GM21529 (cell line): ENCODE measurements around the gene KXD1.
"Not testable (repeated sequence)": the region's sequence is repeated elsewhere in the genome, so short reads cannot be mapped to it uniquely, and the experiment has no call there.

Experiments used
- ATAC-seq: cut with Tn5 transposase; IDR thresholded peaks from one replicate; pipeline ENCODE4 v1.9.1; 2021; ENCODE audit not compliant: unreplicated experiment

The KXD1 gene

DNA sequence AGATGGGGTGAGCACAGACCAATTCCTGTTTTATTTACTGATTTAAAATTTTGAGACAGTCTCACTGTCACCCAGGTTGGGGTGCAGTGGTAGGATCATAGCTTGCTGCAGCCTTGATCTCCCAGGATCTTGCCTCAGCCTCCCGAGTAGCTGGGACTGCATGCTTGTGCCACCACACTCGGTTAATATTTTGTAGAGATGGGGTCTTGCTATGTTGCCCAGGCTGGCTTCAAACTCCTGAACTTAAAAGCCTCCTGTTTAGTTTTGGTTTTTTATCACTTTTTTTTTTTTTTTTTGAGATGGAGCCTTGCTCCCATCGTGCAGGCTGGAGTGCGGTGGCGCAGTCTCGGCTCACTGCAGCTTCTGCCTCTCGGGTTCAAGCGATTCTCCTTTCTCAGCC is 18.7 kb downstream of the KXD1 start:
- no peak for ATAC-seq

DNA sequence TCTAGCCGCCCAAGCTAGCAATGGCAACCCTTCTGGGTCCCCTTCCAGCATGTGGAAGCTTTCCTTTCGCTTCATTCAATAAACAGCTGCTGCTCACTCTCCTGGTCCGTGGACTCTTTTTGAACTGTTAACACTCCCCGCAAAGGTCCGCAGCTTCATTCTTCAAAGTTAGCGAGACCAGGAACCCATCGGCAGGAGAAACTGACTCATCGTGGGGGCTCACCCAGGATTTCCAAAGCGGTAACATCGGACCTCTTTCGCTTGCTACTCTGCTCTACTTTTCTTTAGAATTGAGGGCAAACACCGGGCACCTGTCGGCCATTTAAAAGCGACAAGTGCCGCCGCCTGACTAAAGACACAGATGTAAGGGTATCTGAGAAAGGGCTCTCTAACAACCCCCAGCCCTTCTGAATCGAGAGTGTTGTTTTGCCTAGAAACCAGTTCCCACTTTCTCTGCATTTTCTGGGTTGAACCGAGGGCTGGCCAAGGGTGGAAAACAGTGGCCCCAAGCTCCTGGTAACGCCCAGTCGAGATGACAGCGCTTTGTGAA is 19.8 kb downstream of the KXD1 start:
- ATAC-seq: no peak

DNA sequence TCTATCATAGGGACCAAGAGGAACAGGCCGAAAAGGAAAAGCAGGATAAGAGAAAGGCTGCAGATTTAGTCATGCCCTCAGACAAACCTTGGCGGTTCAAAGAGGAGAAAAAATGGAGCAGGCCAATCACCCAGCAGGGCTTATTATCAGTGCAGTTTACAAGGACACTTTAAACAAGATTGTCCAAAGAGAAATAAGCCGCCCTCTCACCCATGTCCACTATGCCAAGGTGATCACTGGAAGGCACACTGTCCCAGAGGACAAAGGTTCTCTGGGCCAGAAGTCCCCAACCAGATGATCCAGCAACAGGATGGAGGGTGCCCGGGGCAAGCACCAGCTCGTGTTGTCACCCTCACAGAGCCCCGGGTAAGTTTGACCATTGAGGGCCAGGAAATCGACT is 22.6 kb downstream of the KXD1 start:
- no peak for ATAC-seq

DNA sequence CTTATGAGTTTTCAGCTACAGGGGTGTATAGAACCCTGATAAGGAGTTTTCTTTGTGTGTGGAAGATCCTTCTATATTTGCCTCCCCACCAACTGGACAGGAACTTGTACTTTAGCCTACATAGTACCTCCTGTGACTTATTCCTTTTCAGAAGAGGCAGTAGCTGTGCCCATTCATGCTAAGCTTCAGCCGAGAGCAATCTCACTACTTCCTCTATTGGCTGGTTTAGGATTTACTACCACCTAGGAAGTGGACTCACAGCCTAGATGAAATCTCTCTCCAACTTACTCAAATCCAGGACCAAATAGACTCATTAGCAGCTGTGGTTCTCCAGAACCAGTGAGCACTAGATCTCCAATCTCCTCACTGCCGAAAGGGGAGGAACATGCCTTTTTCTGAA is 28.6 kb downstream of the KXD1 start:
- ATAC-seq: no peak

DNA sequence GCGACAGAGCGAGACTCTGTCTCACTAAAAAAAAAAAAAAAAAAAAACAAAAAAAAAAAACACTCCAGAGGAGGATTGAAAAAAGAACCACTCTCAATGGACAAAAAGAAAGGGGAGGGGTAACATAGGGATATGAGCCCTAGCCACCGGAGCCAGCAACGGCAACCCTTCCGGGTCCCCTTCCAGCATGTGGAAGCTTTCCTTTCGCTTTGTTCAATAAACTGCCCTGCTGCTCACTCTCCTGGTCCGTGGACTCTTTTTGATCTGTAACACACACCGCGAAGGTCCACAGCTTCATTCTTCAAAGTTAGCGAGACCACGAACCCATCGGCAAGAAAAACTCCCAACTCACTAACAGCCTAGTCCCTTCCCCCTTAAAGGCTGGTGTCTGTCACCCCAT is 29.9 kb downstream of the KXD1 start:
- no peak for ATAC-seq

DNA sequence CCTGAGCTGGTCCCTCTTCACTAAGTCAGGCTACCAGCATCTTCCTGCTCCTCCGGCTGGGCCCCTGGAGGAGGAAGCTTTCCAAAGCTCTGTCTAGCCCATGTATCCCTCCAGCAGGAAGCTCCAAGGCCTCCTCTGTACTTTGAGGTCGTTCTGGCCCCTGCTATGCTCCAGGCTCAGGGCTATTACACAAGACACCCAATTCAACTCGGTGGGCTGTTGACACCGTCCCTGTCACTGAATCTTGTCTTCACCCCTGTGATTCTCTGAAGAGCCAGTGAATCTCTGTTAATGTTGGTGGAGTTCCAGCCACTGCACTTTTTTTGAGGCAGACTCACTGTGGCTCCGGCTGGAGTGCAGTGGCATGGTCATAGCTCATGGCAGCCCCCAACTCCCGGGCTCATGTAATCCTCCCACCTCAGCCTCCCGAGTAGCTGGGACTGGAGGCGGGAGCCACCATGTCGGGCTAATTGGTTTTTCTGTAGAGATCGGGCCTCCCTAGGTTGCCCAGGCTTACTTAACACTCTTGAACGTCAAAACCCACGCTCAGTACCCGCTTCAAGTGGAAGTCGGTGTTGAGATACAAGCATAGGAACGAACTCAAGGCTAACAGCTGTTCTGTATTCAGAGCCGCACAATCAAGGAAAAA is 30.4 kb downstream of the KXD1 start:
- ATAC-seq: no peak

DNA sequence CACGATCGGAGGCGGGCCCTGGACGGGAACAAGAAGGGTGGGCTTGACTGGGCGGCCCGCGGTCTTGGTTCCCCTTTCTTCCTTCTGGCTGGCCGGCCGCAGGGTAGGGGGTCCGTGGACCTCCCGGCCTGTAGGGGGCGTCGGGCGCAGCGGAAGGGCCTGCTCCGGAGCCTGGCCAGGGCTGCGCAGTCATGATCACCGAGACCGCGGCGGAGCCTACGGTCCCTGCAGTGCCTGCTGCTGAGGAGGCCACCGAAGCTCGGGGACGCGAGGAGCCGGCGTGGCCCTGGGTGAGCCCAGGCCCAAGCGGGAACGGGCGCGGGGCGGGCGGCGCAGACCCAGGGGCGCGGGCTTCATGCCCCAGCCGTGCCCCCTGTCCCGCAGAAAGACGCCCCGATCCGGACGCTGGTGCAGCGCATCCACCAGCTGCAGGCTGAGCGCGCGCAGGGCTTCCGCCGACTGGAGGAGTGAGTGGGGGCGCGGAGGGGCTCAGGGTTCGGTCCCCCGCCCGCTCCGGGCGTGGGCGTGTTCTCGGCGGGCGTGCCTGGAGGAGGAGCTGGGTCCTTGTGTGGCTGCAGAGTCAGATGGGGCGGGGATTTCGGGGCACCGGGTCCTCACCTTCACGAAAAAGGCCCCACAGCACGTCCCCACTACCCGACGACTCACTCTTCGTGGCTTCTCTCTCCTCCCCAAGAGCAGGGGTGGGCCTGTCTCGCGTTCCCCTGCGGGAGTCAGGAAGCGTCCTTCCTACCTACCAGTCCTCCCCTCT is 31.1 kb downstream of the KXD1 start, which contains the start of gene REX1BD:
Gene REX1BD, plus strand, starts transcription at position 188 of the 769 bp plus-strand sequence. Its CDS starts 4 bp downstream, at position 192.
- ATAC-seq: peak; percentile 64

DNA sequence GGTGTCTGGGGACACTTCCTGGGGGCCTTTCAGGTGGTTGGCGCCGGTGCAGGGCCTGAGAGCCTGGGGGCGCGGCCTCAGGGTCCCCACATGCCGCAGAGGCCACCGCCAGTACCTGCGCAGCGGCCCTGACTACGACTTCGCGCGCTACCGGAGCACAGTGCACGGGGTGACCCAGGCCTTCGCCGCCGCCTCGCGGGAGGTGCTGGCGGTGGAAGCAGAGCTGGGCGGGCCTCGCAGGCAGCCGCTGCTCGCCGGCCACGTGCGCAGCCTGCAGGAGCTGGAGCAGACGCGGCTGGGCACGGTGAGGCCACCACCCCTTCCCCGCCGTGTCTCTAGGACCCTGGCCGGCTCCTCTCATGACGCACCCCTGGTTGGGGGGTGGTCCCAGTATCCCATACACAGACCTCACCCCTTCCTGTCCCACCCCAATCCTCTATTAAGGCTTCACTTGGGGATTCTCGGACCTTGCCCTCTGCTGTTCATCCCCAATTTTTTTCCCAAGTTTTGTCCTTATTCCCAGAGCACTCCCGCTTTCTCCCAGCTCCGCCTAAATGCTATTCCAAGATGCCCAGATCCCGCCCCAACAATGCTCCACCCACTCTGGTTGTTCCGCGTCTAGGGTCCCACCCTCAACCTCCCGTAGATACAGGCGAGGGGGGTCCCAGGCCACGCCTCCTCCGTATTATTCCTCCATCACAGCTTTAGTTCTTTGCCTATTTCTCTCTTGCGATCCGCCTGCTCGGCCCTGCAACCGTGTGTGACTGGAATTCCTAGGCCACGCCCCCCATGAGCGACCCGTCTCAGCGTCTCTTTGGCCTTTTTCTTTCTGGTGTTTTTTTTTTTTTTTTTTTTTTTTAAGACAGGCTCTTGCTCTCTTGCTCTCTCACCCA is 32.0 kb downstream of the KXD1 start:
- ATAC-seq: peak; percentile 34

DNA sequence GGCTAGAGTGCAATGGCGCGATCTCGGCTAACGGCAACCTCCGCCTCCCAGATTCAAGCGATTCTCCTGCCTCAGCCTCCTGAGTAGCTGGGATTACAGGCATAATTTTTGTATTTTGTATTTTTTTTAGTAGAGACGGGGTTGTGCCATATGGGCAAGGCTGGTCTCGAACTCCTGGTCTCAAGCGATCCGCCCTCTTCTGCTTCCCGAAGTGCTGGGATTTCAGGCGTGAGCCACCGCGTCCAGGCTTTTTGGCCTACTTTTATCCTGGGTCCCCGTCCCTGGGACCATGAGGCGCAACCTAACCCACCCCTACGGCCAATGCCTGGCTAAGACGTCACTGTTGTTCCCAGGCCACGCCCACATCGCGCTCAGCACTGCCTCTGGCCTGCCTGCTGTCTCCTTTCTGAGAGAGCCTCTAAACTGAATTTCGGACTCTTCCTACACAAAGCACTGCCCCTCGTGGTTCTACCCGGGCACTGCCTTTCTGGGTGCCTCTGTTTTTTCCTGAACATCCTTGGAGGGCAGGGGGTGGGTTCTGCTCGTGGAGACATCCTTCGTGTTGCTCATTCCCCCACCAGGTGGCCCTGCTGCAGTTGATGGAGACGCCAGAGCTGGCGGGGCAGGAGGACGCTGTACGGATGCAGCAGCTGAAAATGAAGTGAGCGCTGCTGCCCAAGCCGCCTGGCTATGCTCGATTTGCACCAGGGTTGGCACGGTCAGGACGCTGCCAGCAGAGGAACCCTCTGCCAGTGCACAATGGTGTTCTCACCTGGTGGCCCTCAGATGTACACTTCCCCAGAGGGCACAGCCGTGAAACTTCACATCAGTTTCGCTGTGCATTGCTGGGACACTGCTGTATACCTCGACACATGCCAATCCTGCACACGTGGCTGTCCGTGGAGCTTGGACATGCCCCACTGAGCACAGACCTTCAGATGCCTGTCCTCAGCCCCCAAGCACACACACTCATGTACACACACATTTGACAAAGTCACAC is 32.9 kb downstream of the KXD1 start:
- no peak for ATAC-seq

DNA sequence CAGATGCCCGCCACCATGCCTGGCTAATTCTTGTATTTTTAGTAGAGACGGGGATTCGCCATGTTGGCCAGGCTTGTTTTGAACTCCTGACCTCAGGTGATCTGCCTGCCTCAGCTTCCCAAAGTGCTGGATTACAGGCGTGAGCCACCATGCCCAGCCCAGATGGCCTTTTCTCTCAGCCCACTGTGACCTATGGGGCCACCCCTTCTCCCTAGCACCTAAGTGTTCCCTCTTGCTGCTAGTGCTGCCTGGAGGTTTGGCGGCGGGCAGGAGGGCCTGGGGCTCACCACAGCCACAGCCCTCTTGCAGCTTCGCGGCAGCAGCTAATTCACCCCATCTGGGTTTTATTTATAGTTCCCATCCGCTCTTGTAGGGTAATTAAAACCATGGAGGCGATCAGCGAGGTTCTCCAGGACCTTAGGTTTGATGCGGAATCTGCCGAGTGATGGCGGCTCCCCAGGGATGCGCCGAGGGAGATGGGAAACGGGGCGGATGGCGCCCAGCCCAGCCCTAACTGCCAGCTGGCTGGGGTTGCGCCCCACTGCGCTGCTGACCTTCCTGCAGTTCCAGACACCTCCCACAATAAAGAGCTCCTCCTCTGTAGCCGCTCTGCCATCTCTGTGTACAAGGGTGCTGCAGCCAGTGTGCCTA is 34.2 kb downstream of the KXD1 start:
- no peak for ATAC-seq

DNA sequence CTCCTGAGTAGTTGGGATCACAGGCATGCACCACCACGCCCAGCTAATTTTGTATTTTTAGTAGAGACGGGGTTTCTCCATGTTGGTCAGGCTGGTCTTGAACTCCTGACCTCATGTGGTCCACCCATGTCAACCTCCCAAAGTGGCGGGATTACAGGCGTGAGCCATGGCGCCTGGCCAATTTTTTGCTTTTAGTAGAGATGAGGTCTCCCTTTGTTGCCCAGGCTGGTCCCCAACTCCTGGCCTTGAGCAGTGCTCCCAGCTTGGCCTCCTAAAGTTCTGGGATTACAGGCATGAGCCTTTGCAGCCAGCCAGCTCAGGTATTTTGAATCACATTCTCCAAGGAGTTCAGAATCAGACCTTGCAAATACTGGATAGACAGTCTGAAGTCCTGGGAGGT is 35.1 kb downstream of the KXD1 start:
- ATAC-seq: not testable (repeated sequence)

DNA sequence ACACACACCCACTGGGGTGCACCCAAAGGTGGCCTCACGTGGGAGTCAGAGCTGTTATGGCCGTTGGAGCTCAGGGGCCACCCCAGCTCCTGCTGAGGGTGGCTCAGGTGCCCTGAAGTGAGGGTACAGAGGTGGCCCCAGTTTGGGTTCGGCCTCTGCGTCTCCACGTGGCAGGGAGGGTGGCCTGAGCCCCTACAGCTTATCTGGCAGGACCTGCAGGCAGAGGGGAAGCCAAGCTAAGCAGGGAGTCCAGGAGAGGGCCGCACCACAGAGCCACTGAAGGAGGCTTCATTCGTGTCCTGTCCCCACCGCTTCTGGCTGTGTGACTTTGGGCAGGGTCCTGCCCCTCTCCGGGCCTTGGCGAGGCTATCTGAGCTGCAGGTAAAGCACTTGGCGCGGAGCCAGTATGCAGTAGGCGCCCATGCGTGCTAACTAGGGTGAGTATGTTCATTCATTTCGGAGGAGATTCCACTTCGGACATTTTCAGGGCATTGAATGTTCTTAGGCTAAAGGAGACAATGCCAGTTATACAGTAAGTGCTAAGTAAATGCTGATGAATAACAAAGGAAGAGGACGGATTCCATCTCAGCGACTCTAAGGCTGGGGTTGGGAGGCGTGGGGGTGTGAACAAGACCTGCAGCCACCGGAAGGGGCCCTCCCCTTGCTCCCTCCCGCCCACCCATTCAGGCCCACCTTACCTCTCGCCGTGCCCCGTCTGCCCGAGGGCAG is 35.9 kb downstream of the KXD1 start:
- ATAC-seq: no peak

DNA sequence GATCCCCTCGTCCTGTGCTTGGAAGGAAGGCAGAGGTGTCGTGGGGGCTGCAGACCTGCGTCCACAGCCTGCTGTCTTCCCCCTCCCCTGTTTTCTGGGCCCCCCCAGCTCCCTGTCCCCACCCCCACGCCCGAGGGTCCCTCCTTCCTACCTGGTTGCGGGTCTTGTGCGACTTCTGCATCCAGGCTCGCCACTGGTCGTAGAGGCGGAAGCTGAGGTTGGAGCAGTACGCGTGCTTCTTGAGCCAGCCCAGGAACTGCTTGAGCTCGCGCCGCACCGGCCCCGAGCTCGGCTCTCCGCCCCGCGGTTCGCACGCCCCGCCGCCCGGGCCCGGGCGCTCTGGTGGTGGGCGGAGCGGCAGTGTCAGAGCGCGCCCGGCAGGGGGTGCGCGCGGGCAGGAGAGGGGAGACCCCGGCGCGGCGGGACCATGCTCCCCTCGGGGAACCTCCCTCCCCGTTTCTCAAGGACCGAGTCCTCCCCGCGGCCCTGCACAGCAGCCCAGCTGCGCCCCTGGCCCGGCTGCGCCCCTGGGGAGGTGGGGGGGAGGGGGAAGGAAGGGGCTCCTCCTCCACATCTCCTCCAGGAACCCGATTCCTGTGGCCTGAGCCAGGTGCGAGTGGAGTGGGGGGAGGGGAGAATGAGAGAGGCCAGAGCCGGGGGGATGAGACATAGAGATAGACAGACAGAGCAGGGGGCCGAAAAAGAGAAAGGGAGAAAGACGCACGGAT is 36.6 kb downstream of the KXD1 start:
- no peak for ATAC-seq

DNA sequence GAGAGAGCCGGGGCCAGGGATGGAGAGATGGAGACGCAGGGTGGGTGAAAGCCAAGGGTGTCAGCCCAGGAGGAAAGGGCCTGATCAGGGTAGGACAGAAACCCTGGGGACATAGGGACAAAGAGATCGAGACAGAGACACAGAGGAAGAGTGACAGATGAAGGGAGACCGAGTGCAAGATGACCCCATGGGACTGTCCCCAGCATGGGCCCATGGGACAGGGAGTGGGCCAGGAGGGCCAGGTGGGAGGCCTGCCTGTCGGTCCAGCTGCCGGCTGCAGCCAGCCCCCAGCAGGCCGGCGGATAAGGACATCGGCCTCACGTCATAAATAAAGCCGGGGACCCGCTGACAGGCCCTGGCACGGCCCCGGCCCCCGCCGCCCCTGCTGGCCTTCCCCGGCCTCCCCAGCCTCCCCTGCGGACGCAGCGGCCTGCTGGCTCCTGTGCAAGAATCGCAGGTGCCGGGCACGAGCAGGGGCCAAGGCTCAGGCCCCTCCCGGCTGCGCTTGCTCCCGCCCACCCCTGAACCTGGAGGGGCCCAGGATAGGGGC is 37.2 kb downstream of the KXD1 start:
- ATAC-seq: no peak

DNA sequence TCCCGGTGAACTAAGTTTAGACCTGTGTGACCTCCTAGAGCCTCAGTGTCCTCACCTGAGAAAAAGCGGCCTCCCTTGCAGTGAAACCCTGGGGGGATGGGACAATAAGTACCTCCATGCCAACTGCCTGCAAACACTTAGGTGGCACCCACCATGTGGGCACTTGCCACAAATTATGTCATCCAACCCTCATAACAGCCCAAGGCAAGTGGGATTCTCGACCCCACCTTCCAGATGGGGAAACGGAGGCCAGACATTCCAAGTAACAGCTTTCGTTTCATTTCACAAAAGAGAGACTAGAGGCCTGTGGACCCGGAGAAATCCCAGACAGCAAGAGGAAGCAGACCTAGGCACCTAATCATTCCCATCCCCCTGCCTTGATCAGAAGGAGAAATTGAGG is 37.8 kb downstream of the KXD1 start:
- no peak for ATAC-seq

DNA sequence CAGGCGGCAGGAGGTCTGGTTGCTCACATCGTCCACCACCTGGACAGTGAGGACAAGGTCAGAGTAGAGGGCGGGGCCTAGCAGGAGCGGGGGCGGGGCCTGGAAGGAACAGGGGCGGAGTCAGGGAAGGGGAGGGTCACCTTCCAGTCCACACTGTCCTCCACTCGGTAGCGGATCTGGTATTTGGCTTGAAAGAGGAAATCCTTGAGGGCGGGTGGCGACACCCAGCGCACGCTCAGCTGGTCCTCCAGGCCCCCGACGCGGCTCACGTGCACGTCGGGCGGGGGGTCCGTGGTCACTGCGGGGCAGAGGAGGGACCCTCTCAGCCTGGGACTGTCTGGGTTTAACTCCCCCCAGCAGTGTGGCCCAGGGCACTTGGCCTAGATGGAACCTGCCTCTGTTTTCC is 39.1 kb downstream of the KXD1 start:
- no peak for ATAC-seq

DNA sequence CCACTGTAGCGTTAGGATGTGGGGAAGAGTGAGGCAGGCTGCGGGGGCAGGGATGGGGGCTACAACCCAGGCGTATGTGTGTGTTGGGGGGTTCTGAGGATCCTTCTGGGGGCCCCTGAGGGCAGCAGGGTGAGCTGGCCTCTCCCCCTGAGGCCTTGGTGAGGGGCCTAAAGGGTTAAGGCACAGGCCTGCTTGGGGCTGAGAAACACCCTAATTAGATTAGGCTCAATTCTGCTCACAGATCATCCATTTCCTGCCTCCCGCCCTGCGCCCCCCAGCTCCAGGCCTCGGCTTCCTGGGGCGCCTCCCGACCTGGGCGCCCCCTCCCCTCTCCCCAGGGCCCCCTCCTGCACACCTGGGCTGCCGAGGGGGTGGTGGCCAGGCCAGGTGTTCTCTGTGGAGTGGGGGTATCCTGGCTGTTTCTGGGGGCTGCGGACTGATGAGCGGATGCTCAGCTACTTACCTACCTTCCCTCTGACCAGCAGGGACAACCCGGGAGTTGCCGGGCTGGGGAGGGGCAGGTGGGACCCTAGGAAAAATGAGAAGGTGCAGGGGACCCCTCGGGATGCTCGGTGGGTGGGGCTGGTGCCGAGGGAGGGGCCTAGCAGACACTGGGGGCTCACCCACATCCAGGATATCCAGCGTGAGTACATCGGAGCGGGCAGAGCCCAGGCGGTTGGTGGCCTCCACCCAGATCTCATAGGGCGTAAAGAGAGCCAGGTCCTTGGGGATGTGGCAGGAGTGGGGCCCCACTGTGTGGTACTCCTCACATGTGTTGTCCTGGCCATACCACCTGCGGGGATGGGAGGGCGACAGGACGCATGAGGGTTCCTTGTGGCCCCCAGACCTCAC is 40.4 kb downstream of the KXD1 start:
- no peak for ATAC-seq
